HL-60 (cell line): Measurements from ENCODE around the gene THOC7.

Experiments used
- CTCF ChIP-seq: IDR thresholded peaks from one replicate; pipeline ENCODE4 v1.5.1; 2011; ENCODE audit warnings: low read length, control low read depth, inconsistent platforms; ENCODE audit not compliant: insufficient read depth
- GABPA ChIP-seq: IDR thresholded peaks from 2 replicates; pipeline ENCODE4 v1.6.1; 2012; ENCODE audit warnings: low read depth
- POLR2AphosphoS5 ChIP-seq: IDR thresholded peaks from 2 replicates; pipeline ENCODE4 v1.6.1; 2012; ENCODE audit warnings: low read depth
- TF ChIP-seq, protein P1 (sequence below): IDR thresholded peaks from 2 replicates; pipeline ENCODE4 v1.6.1; 2012; ENCODE audit warnings: low read depth; ENCODE audit not compliant: insufficient replicate concordance

- TF ChIP-seq CTCF, result no peak
- no peak for TF ChIP-seq GABPA
- TF ChIP-seq POLR2AphosphoS5, result no peak
- TF ChIP-seq, protein P1, sequence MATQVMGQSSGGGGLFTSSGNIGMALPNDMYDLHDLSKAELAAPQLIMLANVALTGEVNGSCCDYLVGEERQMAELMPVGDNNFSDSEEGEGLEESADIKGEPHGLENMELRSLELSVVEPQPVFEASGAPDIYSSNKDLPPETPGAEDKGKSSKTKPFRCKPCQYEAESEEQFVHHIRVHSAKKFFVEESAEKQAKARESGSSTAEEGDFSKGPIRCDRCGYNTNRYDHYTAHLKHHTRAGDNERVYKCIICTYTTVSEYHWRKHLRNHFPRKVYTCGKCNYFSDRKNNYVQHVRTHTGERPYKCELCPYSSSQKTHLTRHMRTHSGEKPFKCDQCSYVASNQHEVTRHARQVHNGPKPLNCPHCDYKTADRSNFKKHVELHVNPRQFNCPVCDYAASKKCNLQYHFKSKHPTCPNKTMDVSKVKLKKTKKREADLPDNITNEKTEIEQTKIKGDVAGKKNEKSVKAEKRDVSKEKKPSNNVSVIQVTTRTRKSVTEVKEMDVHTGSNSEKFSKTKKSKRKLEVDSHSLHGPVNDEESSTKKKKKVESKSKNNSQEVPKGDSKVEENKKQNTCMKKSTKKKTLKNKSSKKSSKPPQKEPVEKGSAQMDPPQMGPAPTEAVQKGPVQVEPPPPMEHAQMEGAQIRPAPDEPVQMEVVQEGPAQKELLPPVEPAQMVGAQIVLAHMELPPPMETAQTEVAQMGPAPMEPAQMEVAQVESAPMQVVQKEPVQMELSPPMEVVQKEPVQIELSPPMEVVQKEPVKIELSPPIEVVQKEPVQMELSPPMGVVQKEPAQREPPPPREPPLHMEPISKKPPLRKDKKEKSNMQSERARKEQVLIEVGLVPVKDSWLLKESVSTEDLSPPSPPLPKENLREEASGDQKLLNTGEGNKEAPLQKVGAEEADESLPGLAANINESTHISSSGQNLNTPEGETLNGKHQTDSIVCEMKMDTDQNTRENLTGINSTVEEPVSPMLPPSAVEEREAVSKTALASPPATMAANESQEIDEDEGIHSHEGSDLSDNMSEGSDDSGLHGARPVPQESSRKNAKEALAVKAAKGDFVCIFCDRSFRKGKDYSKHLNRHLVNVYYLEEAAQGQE, result no peak
These were observed 45.8 kb upstream of the THOC7 start for GRCh38 chr3:63909431-63909830.
